Endothelial cell of umbilical vein (primary cell): ENCODE results near the gene ZNF597. TPM values are rescaled to one million over a fixed set of nuclear protein-coding genes. Genes with fewer than 3 reads are reported as not detected.

Experiments
- BruUV-seq: library from RNA; stranded (reverse); fragments of 400-500 nt; replicated peaks from 2 replicates; lab custom pipeline; 2021; lab: Mats Ljungman, UMichigan
- CTCF ChIA-PET: fragments of 300-600, 350-600 bp; sonication (Branson Sonifier 250); formaldehyde crosslinking; loops from one replicate; lab custom pipeline; 2021; ENCODE audit warnings: antibody characterized with exemption, inconsistent platforms; lab: Charles Lee
- POLR2A ChIA-PET: fragments of 300-600, 350-600 bp; sonication (Branson Sonifier 250); formaldehyde crosslinking; loops from one replicate; lab custom pipeline; 2021; ENCODE audit warnings: antibody characterized with exemption, inconsistent platforms; lab: Charles Lee
- DNase-seq: peaks from one replicate; pipeline ENCODE4 v3.0.0-alpha.2; 2011; ENCODE audit warnings: low read depth, low spot score
- FAIRE-seq: peaks from 2 replicates; lab custom pipeline; 2011; peaks lifted over from hg19 to GRCh38; lab: Jason Lieb, UNC
- H2AFZ ChIP-seq: 2 replicates; pipeline ENCODE4 v1.6.0; 2012; ENCODE audit warnings: low read depth, low read length, control low read depth, inconsistent platforms
- H3K27ac ChIP-seq: 2 replicates; pipeline ENCODE4 v1.5.1; 2011; ENCODE audit warnings: low read depth, mild to moderate bottlenecking, control low read depth, low read length, moderate library complexity; ENCODE audit not compliant: insufficient read depth
- H3K27me3 ChIP-seq, 2 experiments: 2 replicates each; pipeline versions ENCODE4 v1.6.0 to v1.6.1; 2011; ENCODE audit warnings: low read length in 2 of 2, mixed read lengths in 1 of 2; ENCODE audit not compliant: control insufficient read depth in 2 of 2, insufficient read depth in 2 of 2
- H3K36me3 ChIP-seq, 2 experiments: 2 replicates in 1 of 2; 3 replicates in 1 of 2; pipeline ENCODE4 v1.5.1; 2011; ENCODE audit warnings: low read length in 2 of 2, mild to moderate bottlenecking in 1 of 2, moderate library complexity in 1 of 2; ENCODE audit not compliant: control insufficient read depth in 2 of 2, insufficient read depth in 2 of 2; ENCODE audit errors: extremely low read depth in 1 of 2
- H3K4me1 ChIP-seq: 3 replicates; pipeline ENCODE4 v1.5.1; 2011; ENCODE audit warnings: mild to moderate bottlenecking, low read length; ENCODE audit not compliant: control insufficient read depth, insufficient read depth; ENCODE audit errors: extremely low read depth
- H3K4me2 ChIP-seq: 2 replicates; pipeline ENCODE4 v1.6.1; 2011; ENCODE audit warnings: low read length, control low read depth, mixed read lengths; ENCODE audit not compliant: insufficient read depth
- H3K4me3 ChIP-seq, 3 experiments: fragments of 200-600 bp in 1 of 3; sonication (generic), shearing (Covaris generic) in 1 of 3; replicated peaks in 1 of 3; 2 replicates each; pipeline ENCODE4 v1.5.1; 2011 to 2016; ENCODE audit warnings: control low read depth in 3 of 3, low read length in 3 of 3, mild to moderate bottlenecking in 2 of 3, inconsistent platforms in 1 of 3, low read depth in 1 of 3, moderate library complexity in 1 of 3; ENCODE audit not compliant: insufficient read depth in 1 of 3
- H3K79me2 ChIP-seq: 2 replicates; pipeline ENCODE4 v1.6.0; 2012; ENCODE audit warnings: low read length, inconsistent platforms; ENCODE audit not compliant: control insufficient read depth, insufficient read depth
- H3K9ac ChIP-seq: replicated peaks from 2 replicates; pipeline ENCODE3; 2011; ENCODE audit warnings: low read length, control low read depth; ENCODE audit not compliant: insufficient read depth; ENCODE audit errors: extremely low read depth
- H3K9me1 ChIP-seq: replicated peaks from 3 replicates; pipeline ENCODE4 v1.6.0; 2011; ENCODE audit warnings: mild to moderate bottlenecking, low read length; ENCODE audit not compliant: control insufficient read depth, insufficient read depth; ENCODE audit errors: extremely low read depth
- H3K9me3 ChIP-seq: replicated peaks from 2 replicates; pipeline ENCODE4 v1.5.1; 2012; ENCODE audit warnings: low read length, inconsistent platforms; ENCODE audit not compliant: control insufficient read depth, insufficient read depth
- H4K20me1 ChIP-seq: replicated peaks from 2 replicates; pipeline ENCODE3; 2011; ENCODE audit warnings: mild to moderate bottlenecking, low read length; ENCODE audit not compliant: control insufficient read depth, insufficient read depth; ENCODE audit errors: extremely low read depth
- CTCF ChIP-seq, 2 donors: IDR thresholded peaks; 1 replicate in 1 of 2; 2 replicates in 1 of 2; pipeline ENCODE4 v1.5.1; 2011; ENCODE audit warnings: low read length in 2 of 2, mild to moderate bottlenecking in 2 of 2, moderate library complexity in 2 of 2, control low read depth in 1 of 2, inconsistent platforms in 1 of 2, low read depth in 1 of 2; ENCODE audit not compliant: insufficient read depth in 1 of 2; ENCODE audit errors: extremely low read depth in 1 of 2
- EZH2 ChIP-seq: IDR thresholded peaks from 2 replicates; pipeline ENCODE4 v1.6.1; 2012; ENCODE audit warnings: borderline replicate concordance, low read depth, mild to moderate bottlenecking, moderate library complexity, low read length, inconsistent platforms; ENCODE audit not compliant: severe bottlenecking
- FOS ChIP-seq: IDR thresholded peaks from 2 replicates; pipeline ENCODE4 v1.6.1; 2011; ENCODE audit warnings: mild to moderate bottlenecking, low read length, moderate library complexity, borderline replicate concordance; ENCODE audit not compliant: insufficient read depth
- GATA2 ChIP-seq: IDR thresholded peaks from 2 replicates; pipeline ENCODE4 v1.7.0; 2011; ENCODE audit warnings: low read depth, mild to moderate bottlenecking, moderate library complexity, mixed read lengths, low read length; ENCODE audit not compliant: insufficient read length, insufficient read depth
- JUN ChIP-seq: IDR thresholded peaks from 2 replicates; pipeline ENCODE4 v1.6.1; 2011; ENCODE audit warnings: borderline replicate concordance, low read depth; ENCODE audit not compliant: insufficient read length, insufficient read depth
- MAX ChIP-seq: IDR thresholded peaks from 2 replicates; pipeline ENCODE4 v1.6.1; 2011; ENCODE audit not compliant: insufficient read depth, insufficient read length
- MYC ChIP-seq: IDR thresholded peaks from one replicate; pipeline ENCODE4 v1.6.1; 2011; ENCODE audit warnings: mild to moderate bottlenecking, low read depth, low read length
- POLR2A ChIP-seq: IDR thresholded peaks from 2 replicates; pipeline ENCODE4 v1.6.1; 2012; ENCODE audit warnings: low read depth, mild to moderate bottlenecking, control low read depth, low read length
- POLR2AphosphoS5 ChIP-seq: IDR thresholded peaks from 2 replicates; pipeline ENCODE4 v1.6.1; 2012; ENCODE audit warnings: low read depth, mild to moderate bottlenecking, control low read depth, low read length, moderate library complexity; ENCODE audit not compliant: insufficient read depth
- dilution Hi-C: fragments of 300-500 bp; cut with MboI; formaldehyde crosslinking; loops from one replicate; pipeline ENCODE4 v1.15.0; 2019; ENCODE audit warnings: low sequenced_read_pairs; ENCODE audit not compliant: extremely low pct_ligation_motif_present
- intact Hi-C: fragments of 100-400 bp; cut with micrococcal nuclease; formaldehyde crosslinking; loops from one replicate; pipeline ENCODE4 v1.10.0; 2022
- polyA plus RNA-seq, 4 experiments: library from polyadenylated mRNA; depleted of rRNA in 3 of 4; stranded (reverse) in 3 of 4; unstranded in 1 of 4; fragments of >200 nt; gene quantifications; 2 replicates each; pipeline versions ENCODE4 v1.2.1 to v1.2.3, GENCODE V29; 2011 to 2012; ENCODE audit warnings: missing spikeins in 1 of 4
- total RNA-seq: library from RNA; stranded (reverse); gene quantifications from 2 replicates; pipeline ENCODE4 v1.2.3, GENCODE V29; 2021

The ZNF597 gene
- total and polyA plus RNA-seq, 2 donors (not counting 3 experiments of a cell fraction or from before 2014, with no cell fraction given) = 0.75 to 1.4 TPM

- intact Hi-C loops = no loop called here
- ChIA-PET POLR2A (no interaction called here), CTCF (no interaction called here)
- H3K4me2 ChIP-seq = no peak overlapping the region
- no peak for DNase-seq
- no peak overlapping the region for H3K9ac ChIP-seq
- H2AFZ ChIP-seq = no peak overlapping the region
- H3K4me1 ChIP-seq = no peaks in the 10 kb centered on the region
- H3K27me3 ChIP-seq = no peaks in the 10 kb centered on the region
- no peaks in the 10 kb centered on the region for H3K9me3 ChIP-seq
- H4K20me1 ChIP-seq = no peaks in the 10 kb centered on the region
- no peak overlapping the region for H3K27ac ChIP-seq
- peaks cover 2 to 45% of the 10 kb centered on the region in 2 experiments for H3K36me3 ChIP-seq
- dilution Hi-C loops = no loop called here
- TF ChIP-seq CTCF (IDR thresholded peaks at IDR 0.05; ENCODE audit: extremely low read depth in 1 of 2, insufficient read depth in 1 of 2, low read depth in 1 of 2, low read length in 2 of 2) (no peak), EZH2 (no peak)
- H3K9me1 ChIP-seq = no peaks in the 10 kb centered on the region
- peaks cover under 1% of the 10 kb centered on the region for H3K79me2 ChIP-seq
- no peak for FAIRE-seq
- H3K4me3 ChIP-seq = no peak overlapping the region
- no TSS peak for BruUV-seq
Measured at GRCh38 chr16:3484318-3485096, 41.2 kb upstream of the ZNF597 start.

GRCh38 chr16:3482659-3483241, 39.4 kb upstream of the ZNF597 start:
- BruUV-seq = no TSS peak
- Histone ChIP-seq H3K9me3 (no peaks in the 10 kb centered on the region), H3K27ac (no peak overlapping the region), H3K4me1 (no peaks in the 10 kb centered on the region), H3K9ac (no peak overlapping the region), H3K4me2 (no peak overlapping the region), H3K27me3 (no peaks in the 10 kb centered on the region), H3K9me1 (no peaks in the 10 kb centered on the region), H4K20me1 (no peaks in the 10 kb centered on the region), H3K4me3 (no peak overlapping the region), H3K79me2 (peaks cover 4% of the 10 kb centered on the region), H3K36me3 (peaks cover 2 to 51% of the 10 kb centered on the region in 2 experiments), H2AFZ (no peak overlapping the region)
- no peak for DNase-seq
- no peak for FAIRE-seq
- dilution Hi-C loops (no loop called here), intact Hi-C loops (no loop called here)
- POLR2A ChIA-PET = no interaction called here
- CTCF ChIA-PET = no interaction called here
- TF ChIP-seq JUN (no peak), FOS (no peak), MYC (no peak), CTCF (IDR thresholded peaks at IDR 0.05; ENCODE audit: extremely low read depth in 1 of 2, insufficient read depth in 1 of 2, low read depth in 1 of 2, low read length in 2 of 2) (no peak), GATA2 (no peak), POLR2AphosphoS5 (no peak), EZH2 (no peak), MAX (no peak), POLR2A (no peak)
